ENCODE measurements around the gene TEAD2. TPM values are rescaled to one million over a fixed set of nuclear protein-coding genes. Genes with fewer than 3 reads are reported as not detected.

Gene TEAD2
- total RNA-seq, 1 donor from 2014 or later, result not detected

GRCh38 chr19:49295208-49295880, 66.9 kb downstream of the TEAD2 start:
- intact Hi-C loops (cut with micrococcal nuclease), result no loop called here

- intact Hi-C loops (cut with micrococcal nuclease), result no loop called here
Measured at GRCh38 chr19:49294401-49294800, 67.8 kb downstream of the TEAD2 start.

Other genes starting within 250 kb of the TEAD2 start
- gene LIN7B, start 248.0 kb downstream of the TEAD2 start, total RNA-seq, result 2.1 and 3.4 TPM in 2 replicates
- gene C19orf73, start 243.3 kb downstream of the TEAD2 start, total RNA-seq, result 0.98 and 1.1 TPM in 2 replicates
- 3.3 and 3.5 TPM in 2 replicates for gene PPFIA3, start 242.9 kb downstream of the TEAD2 start, total RNA-seq
- gene HRC, start 207.0 kb downstream of the TEAD2 start, total RNA-seq, result not detected in 2 replicates
- gene TRPM4, start 204.6 kb downstream of the TEAD2 start, total RNA-seq, result 0.54 and 1.0 TPM in 2 replicates
- gene SLC6A16, start 37.2 kb downstream of the TEAD2 start, total RNA-seq, result 5.6 and 5.8 TPM in 2 replicates
- gene CD37, start 27.0 kb downstream of the TEAD2 start, total RNA-seq, result 229 and 231 TPM in 2 replicates
- gene DKKL1, start 1.5 kb upstream of the TEAD2 start, total RNA-seq, result not detected in 2 replicates
- gene KASH5, start 25.8 kb upstream of the TEAD2 start, total RNA-seq, result not detected in 2 replicates
- not detected in 2 replicates for gene PTH2, start 61.0 kb upstream of the TEAD2 start, total RNA-seq
- gene GFY, start 63.0 kb upstream of the TEAD2 start, total RNA-seq, result not detected in 2 replicates
- 0.07 and 0.15 TPM in 2 replicates for gene SLC17A7, start 79.1 kb upstream of the TEAD2 start, total RNA-seq
- 136 TPM in 2 replicates for gene PIH1D1, start 89.4 kb upstream of the TEAD2 start, total RNA-seq
- gene ALDH16A1, start 90.8 kb upstream of the TEAD2 start, total RNA-seq, result 33.7 and 34.2 TPM in 2 replicates
- 319 and 325 TPM in 2 replicates for gene FLT3LG, start 111.8 kb upstream of the TEAD2 start, total RNA-seq
- gene RPL13A, start 125.2 kb upstream of the TEAD2 start, total RNA-seq, result 2,098 and 2,177 TPM in 2 replicates
- 1,814 and 1,819 TPM in 2 replicates for gene RPS11, start 134.0 kb upstream of the TEAD2 start, total RNA-seq
- gene FCGRT, start 150.2 kb upstream of the TEAD2 start, total RNA-seq, result 10.1 and 11.0 TPM in 2 replicates
- 1.9 and 2.0 TPM in 2 replicates for gene RCN3, start 165.6 kb upstream of the TEAD2 start, total RNA-seq
- 214 and 215 TPM in 2 replicates for gene NOSIP, start 218.1 kb upstream of the TEAD2 start, total RNA-seq
- gene PRRG2, start 218.9 kb upstream of the TEAD2 start, total RNA-seq, result 0.88 and 1.4 TPM in 2 replicates
- gene PRR12, start 228.8 kb upstream of the TEAD2 start, total RNA-seq, result 41.8 and 42.2 TPM in 2 replicates

Data from T-helper 1 cell treated with Interleukin-12 subunit alpha and Interleukin-12 subunit beta and Interleukin-4 antibody, amounts not matched to agents 30 ng/mL and 1 ng/mL, for 36 hours (primary cell).